ENCODE data around the gene HIF1AN. TPM values are rescaled to one million over a fixed set of nuclear protein-coding genes. Genes with fewer than 3 reads are reported as not detected.

Gene HIF1AN
- total and polyA plus RNA-seq, 8 donors = 6.3 to 21.8 (median 14.9) TPM

DNA sequence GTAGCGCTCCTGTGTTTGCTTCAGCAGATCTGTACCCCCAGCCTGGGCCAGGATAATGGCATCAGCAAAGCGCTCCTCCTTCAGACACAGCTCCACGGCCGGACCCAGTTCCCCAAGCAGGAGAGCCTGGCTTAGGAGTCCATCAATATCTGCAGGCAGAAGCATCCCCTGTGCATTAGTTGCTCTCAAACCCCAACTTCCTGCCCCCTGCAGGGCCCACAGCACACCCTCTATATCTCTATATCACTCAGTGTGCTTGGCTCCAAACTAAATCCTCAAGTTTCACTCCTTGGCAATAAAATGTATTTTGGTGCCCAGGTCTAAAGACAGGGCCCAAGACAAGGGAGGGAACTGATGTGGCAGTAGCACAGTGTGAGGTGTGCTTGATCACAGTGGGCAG is 37.7 kb upstream of the HIF1AN start:
- no peak for DNase-seq
- 90 to 91% methylated on average over 4 of the region's 4 CpGs for WGBS, 2 donors
- TF ChIP-seq, protein P1, sequence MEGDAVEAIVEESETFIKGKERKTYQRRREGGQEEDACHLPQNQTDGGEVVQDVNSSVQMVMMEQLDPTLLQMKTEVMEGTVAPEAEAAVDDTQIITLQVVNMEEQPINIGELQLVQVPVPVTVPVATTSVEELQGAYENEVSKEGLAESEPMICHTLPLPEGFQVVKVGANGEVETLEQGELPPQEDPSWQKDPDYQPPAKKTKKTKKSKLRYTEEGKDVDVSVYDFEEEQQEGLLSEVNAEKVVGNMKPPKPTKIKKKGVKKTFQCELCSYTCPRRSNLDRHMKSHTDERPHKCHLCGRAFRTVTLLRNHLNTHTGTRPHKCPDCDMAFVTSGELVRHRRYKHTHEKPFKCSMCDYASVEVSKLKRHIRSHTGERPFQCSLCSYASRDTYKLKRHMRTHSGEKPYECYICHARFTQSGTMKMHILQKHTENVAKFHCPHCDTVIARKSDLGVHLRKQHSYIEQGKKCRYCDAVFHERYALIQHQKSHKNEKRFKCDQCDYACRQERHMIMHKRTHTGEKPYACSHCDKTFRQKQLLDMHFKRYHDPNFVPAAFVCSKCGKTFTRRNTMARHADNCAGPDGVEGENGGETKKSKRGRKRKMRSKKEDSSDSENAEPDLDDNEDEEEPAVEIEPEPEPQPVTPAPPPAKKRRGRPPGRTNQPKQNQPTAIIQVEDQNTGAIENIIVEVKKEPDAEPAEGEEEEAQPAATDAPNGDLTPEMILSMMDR (IDR thresholded peaks at IDR 0.05) = no peak
- Histone ChIP-seq H3K27me3 (no peaks in the 10 kb centered on the region), H3K4me3 (no peak overlapping the region), H3K36me3 (no peaks in the 10 kb centered on the region), H3K4me1 (no peaks in the 10 kb centered on the region), H3K27ac (no peak overlapping the region), H3K9me3 (no peaks in the 10 kb centered on the region)
- ATAC-seq = no peak
- FAIRE-seq = no peak
- intact Hi-C loops (cut with DNase I) = no loop called here

DNA sequence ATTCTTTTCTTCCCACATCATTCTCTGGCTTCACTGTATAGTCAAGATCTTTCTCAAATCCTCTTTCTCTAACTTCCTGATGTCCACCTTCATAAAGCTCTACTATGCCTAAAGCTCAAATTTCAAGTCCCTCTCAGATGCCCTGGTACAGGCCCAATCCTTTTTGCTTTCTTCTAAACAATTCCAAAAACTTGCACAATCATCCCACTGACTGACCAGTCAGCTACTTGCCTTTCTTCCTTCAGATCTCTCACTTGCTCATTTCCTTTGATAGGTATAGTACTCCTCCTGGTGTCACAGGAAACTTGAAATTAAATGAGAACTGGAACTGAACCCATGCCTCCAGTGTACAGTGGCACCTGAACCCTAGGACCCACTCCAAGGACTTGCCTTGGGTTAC is 34.3 kb upstream of the HIF1AN start:
- TF ChIP-seq, protein P1 (IDR thresholded peaks at IDR 0.05) = no peak
- intact Hi-C loops (cut with DNase I) = no loop called here

DNA sequence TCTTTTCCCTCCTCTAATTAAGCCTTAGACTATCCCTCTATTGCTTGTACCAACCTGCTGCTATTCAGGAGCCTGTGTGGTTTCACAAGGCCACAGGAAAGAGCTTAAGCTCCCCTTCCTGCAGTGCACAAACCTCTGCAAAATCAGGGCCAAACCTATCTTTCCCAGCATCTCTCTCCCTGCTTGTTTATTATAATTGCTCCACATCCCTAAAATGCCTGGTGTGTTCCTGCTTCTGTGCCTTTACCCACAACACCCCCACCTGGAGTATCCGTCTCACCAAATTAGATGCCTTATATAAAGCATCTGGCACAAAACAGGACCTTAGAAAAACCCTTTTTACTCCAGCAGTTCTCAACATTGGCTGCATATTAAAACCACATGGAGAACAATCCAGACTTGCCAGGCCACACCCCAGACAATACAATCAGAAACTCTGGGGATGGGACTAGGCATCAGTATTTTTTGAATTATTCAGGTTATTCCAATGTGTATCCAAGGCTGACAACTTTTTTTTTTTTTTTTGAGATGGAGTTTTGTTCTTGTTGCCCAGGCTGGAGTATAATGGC is 32.7 kb upstream of the HIF1AN start:
- Histone ChIP-seq H3K27me3 (no peaks in the 10 kb centered on the region), H3K4me3 (no peak overlapping the region), H3K9me3 (no peaks in the 10 kb centered on the region), H3K4me1 (no peaks in the 10 kb centered on the region), H3K27ac (no peak overlapping the region), H3K36me3 (no peaks in the 10 kb centered on the region)
- FAIRE-seq (no peak), ATAC-seq (no peak), DNase-seq (no peak)
- TF ChIP-seq, protein P1 (IDR thresholded peaks at IDR 0.05) = no peak
- WGBS, 2 donors = 91 to 97% methylated on average over 1 of the region's 1 CpG
- intact Hi-C loops (cut with DNase I) = no loop called here

More for the DNA sequence above, 34.3 kb upstream of the HIF1AN start:
- H3K27ac ChIP-seq = no peak overlapping the region
- H3K36me3 ChIP-seq = no peaks in the 10 kb centered on the region
- no peak for DNase-seq
- FAIRE-seq = no peak
- H3K4me1 ChIP-seq = no peaks in the 10 kb centered on the region
- H3K4me3 ChIP-seq = no peak overlapping the region
- H3K27me3 ChIP-seq = no peaks in the 10 kb centered on the region
- H3K9me3 ChIP-seq = no peaks in the 10 kb centered on the region
- ATAC-seq = no peak

DNA sequence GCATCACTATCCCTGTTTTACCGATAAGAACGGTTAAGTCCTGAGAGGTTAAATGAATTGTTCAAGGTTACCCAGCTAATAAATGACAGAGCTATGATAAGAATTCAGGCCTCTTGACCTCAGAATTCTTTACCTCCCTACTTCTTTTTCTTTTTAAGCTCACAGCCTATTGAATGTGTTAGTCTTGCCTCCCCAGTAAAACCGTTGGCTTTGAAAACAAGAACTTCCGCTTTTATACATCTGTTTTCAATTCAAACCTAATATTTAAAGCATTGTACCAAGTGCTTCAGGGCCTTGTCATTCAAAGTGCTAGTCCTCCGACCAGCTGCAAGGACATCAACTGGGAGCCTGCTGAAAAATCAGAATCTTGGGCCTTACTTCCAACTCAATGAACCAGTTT is 31.6 kb upstream of the HIF1AN start:
- no peaks in the 10 kb centered on the region for H3K36me3 ChIP-seq
- DNase-seq (no peak), ATAC-seq (peak in 2 of 4 donors; percentile 11 to 45), FAIRE-seq (no peak)
- H3K27ac ChIP-seq = no peak overlapping the region
- H3K4me3 ChIP-seq = no peak overlapping the region
- H3K9me3 ChIP-seq = no peaks in the 10 kb centered on the region
- intact Hi-C loops (cut with DNase I) = no loop called here
- TF ChIP-seq, protein P1 (IDR thresholded peaks at IDR 0.05) = no peak
- no peaks in the 10 kb centered on the region for H3K27me3 ChIP-seq
- no peaks in the 10 kb centered on the region for H3K4me1 ChIP-seq
- 19 to 24% methylated on average over 5 of the region's 5 CpGs for WGBS, 2 donors

DNA sequence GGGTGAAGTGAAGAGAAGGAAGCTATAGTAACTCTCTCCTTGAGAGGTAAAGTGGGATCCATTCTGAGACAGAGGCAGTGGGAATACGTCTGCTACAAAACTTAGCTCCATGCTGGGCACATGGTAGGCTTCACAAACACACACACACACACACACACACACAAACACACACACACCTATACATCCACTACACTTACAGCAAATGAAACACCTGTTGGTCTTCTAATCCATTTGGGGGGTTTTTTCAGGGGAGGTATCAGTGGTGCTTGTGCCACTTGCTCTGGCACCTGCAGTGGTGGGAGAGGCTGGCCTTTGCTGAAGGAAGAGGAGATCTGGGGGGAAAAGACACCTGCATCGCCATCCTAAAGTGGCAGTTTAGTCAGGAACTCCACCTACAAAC is 30.6 kb upstream of the HIF1AN start:
- Histone ChIP-seq H3K27ac (no peak overlapping the region), H3K27me3 (no peaks in the 10 kb centered on the region), H3K9me3 (no peaks in the 10 kb centered on the region), H3K4me1 (no peaks in the 10 kb centered on the region), H3K4me3 (no peak overlapping the region), H3K36me3 (no peaks in the 10 kb centered on the region)
- DNase-seq = no peak
- no peak for FAIRE-seq
- intact Hi-C loops (cut with DNase I) = loop anchor here in 1 of 3 donors (5.0 kb wide), 1 partner anchor 68 kb away; no protein-coding TSS in a partner anchor
- no peak for ATAC-seq
- TF ChIP-seq, protein P1 (IDR thresholded peaks at IDR 0.05) = no peak
- 93 to 98% methylated on average over 2 of the region's 2 CpGs for WGBS, 2 donors

Measured in pancreas (tissue), 10 donors.